ENCODE measurements around the gene ERO1B.

Gene ERO1B

GRCh38 chr1:236176337-236177336 lies 105.1 kb downstream of the ERO1B start:
- no peak for TF ChIP-seq NFIC (IDR thresholded peaks at IDR 0.05)
- TF ChIP-seq TAF1 (IDR thresholded peaks at IDR 0.05; ENCODE audit: low read depth) = no peak
- TF ChIP-seq FOXM1 (IDR thresholded peaks at IDR 0.05; ENCODE audit: borderline replicate concordance, low read depth) = no peak
- TF ChIP-seq CEBPB (IDR thresholded peaks at IDR 0.05) = no peak
- TF ChIP-seq TEAD4 (IDR thresholded peaks at IDR 0.05) = no peak
- TF ChIP-seq, protein P1, sequence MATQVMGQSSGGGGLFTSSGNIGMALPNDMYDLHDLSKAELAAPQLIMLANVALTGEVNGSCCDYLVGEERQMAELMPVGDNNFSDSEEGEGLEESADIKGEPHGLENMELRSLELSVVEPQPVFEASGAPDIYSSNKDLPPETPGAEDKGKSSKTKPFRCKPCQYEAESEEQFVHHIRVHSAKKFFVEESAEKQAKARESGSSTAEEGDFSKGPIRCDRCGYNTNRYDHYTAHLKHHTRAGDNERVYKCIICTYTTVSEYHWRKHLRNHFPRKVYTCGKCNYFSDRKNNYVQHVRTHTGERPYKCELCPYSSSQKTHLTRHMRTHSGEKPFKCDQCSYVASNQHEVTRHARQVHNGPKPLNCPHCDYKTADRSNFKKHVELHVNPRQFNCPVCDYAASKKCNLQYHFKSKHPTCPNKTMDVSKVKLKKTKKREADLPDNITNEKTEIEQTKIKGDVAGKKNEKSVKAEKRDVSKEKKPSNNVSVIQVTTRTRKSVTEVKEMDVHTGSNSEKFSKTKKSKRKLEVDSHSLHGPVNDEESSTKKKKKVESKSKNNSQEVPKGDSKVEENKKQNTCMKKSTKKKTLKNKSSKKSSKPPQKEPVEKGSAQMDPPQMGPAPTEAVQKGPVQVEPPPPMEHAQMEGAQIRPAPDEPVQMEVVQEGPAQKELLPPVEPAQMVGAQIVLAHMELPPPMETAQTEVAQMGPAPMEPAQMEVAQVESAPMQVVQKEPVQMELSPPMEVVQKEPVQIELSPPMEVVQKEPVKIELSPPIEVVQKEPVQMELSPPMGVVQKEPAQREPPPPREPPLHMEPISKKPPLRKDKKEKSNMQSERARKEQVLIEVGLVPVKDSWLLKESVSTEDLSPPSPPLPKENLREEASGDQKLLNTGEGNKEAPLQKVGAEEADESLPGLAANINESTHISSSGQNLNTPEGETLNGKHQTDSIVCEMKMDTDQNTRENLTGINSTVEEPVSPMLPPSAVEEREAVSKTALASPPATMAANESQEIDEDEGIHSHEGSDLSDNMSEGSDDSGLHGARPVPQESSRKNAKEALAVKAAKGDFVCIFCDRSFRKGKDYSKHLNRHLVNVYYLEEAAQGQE (IDR thresholded peaks at IDR 0.05; ENCODE audit: low read depth) = no peak
- no peak for TF ChIP-seq ZBTB7A (IDR thresholded peaks at IDR 0.05; ENCODE audit: low read depth)
- TF ChIP-seq MAX (IDR thresholded peaks at IDR 0.05) = no peak
- TF ChIP-seq EGR1 (IDR thresholded peaks at IDR 0.05) = no peak
- no peak for TF ChIP-seq CREB1 (IDR thresholded peaks at IDR 0.05; ENCODE audit: low read depth)
- TF ChIP-seq, protein P2, sequence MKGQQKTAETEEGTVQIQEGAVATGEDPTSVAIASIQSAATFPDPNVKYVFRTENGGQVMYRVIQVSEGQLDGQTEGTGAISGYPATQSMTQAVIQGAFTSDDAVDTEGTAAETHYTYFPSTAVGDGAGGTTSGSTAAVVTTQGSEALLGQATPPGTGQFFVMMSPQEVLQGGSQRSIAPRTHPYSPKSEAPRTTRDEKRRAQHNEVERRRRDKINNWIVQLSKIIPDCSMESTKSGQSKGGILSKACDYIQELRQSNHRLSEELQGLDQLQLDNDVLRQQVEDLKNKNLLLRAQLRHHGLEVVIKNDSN (IDR thresholded peaks at IDR 0.05) = no peak
- TF ChIP-seq RAD21 (IDR thresholded peaks at IDR 0.05; ENCODE audit: low read depth) = no peak
- TF ChIP-seq TCF12 (IDR thresholded peaks at IDR 0.05; ENCODE audit: low read depth) = no peak
- TF ChIP-seq EP300 (IDR thresholded peaks at IDR 0.05; ENCODE audit: borderline replicate concordance) = no peak
- TF ChIP-seq YY1 (IDR thresholded peaks at IDR 0.05; ENCODE audit: low read depth) = no peak

DNA sequence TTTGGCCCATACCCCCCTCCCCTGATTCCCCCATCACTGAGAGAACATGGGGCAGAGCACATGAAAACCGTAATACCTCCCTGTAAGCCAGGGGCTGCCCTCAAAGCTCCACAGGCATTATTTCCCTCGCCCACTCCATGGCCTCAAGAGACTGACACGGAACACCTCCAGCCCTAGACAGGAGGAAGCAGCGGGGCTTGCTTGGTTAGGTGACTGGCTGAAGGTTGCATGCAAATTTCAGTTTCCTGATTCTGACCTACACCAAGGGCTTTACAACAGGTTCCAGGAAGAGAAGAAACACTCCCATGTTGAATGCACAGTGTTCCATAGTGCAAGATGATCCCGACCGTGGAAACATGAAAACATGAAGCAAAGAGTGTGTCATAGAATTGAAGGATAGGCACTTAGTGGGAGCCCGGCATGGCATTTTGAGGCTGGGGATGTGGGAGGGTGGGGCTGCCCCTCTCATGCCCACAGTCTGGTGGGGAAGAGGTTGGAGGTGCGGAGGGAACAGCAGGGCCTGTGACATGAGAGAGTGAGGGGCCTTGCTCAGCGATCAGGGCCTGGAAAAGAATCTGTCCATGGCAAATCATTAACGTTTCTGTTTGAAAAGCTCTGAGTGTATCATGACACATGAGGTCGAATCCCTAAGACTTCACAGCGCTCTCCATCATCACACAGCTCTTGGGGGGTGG lies 106.0 kb downstream of the ERO1B start:
- TF ChIP-seq FOXM1 (IDR thresholded peaks at IDR 0.05; ENCODE audit: borderline replicate concordance, low read depth) = no peak
- TF ChIP-seq TCF12 (IDR thresholded peaks at IDR 0.05; ENCODE audit: low read depth) = no peak
- no peak for TF ChIP-seq TAF1 (IDR thresholded peaks at IDR 0.05; ENCODE audit: low read depth)
- TF ChIP-seq, protein P2 (IDR thresholded peaks at IDR 0.05) = no peak
- no peak for TF ChIP-seq NFIC (IDR thresholded peaks at IDR 0.05)
- no peak for TF ChIP-seq RAD21 (IDR thresholded peaks at IDR 0.05; ENCODE audit: low read depth)
- TF ChIP-seq, protein P1 (IDR thresholded peaks at IDR 0.05; ENCODE audit: low read depth) = no peak
- no peak for TF ChIP-seq ZBTB7A (IDR thresholded peaks at IDR 0.05; ENCODE audit: low read depth)
- TF ChIP-seq YY1 (IDR thresholded peaks at IDR 0.05; ENCODE audit: low read depth) = no peak
- TF ChIP-seq EGR1 (IDR thresholded peaks at IDR 0.05) = no peak
- no peak for TF ChIP-seq MAX (IDR thresholded peaks at IDR 0.05)
- no peak for TF ChIP-seq CREB1 (IDR thresholded peaks at IDR 0.05; ENCODE audit: low read depth)

GRCh38 chr1:236173174-236173767 lies 108.5 kb downstream of the ERO1B start:
- TF ChIP-seq ZBTB7A (IDR thresholded peaks at IDR 0.05; ENCODE audit: low read depth) (no peak), TAF1 (IDR thresholded peaks at IDR 0.05; ENCODE audit: low read depth) (no peak), EP300 (IDR thresholded peaks at IDR 0.05; ENCODE audit: borderline replicate concordance) (no peak), CREB1 (IDR thresholded peaks at IDR 0.05; ENCODE audit: low read depth) (no peak), TCF12 (IDR thresholded peaks at IDR 0.05; ENCODE audit: low read depth) (no peak), TEAD4 (IDR thresholded peaks at IDR 0.05) (no peak), EGR1 (IDR thresholded peaks at IDR 0.05) (no peak), YY1 (IDR thresholded peaks at IDR 0.05; ENCODE audit: low read depth) (no peak), RAD21 (IDR thresholded peaks at IDR 0.05; ENCODE audit: low read depth) (no peak), NFIC (IDR thresholded peaks at IDR 0.05) (no peak), MAX (IDR thresholded peaks at IDR 0.05) (no peak), FOXM1 (IDR thresholded peaks at IDR 0.05; ENCODE audit: borderline replicate concordance, low read depth) (no peak), CEBPB (IDR thresholded peaks at IDR 0.05) (no peak)
- TF ChIP-seq, protein P2 (IDR thresholded peaks at IDR 0.05) = no peak
- TF ChIP-seq, protein P1 (IDR thresholded peaks at IDR 0.05; ENCODE audit: low read depth) = no peak

All from Ishikawa (cell line).